NCI-H82 (cell line): Measurements from ENCODE around the gene FGD3.

Experiments
- DNase-seq: peaks from one replicate; lab custom pipeline; 2025; lab: John Stamatoyannopoulos, UW

The FGD3 gene

DNA sequence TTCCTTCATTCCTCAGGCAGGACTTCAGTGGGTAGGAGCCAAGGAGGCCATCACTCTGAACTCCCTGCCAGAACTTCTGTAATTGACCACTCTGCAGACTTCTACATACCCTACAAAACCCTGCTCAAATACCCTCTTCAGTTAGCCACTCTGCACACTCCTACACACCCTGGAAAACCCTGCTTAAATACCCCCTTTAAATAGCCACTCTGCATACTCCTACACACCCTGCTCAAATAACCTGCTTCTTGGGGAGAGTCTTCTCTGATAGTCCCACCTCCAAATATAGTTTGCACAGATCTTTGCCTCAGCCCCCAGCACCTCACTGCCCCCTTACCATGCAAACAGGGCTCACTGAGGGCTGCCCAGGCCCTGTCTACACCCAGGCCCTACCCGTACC is 130.0 kb downstream of the FGD3 start:
- no peak for DNase-seq

DNA sequence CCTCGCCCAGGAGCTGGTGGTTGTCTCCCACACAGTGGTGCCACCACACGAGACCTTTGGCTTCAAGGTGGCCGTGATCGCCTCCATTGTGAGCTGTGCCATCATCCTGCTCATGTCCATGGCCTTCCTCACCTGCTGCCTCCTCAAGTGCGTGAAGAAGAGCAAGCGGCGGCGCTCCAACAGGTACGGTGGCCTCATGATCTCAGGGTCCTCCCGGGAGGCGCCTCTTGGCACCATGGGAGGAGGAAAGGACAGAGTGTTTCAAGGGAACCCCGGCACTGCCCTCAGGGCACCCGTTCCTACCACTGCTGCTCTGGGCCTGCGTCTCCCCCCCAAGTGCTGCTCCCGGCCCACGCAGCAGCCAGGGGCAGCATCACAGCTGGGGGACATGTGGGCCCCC is 130.5 kb downstream of the FGD3 start:
- no peak for DNase-seq

DNA sequence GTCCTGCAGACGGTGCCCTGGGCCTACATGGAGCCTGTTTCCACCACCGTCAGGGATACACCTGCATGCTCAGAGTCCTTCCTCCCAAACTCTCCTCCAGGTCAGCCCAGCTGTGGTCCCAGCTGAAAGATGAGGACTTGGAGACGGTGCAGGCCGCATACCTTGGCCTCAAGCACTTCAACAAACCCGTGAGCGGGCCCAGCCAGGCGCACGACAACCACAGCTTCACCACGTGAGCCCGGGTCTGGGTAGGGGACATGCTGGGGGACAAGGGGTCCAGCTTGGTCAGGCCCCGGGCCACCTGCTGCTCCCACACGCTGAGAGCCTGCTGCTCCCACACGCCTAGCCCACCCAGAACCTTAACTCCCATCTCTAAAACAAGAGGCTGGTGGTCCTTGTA is 132.0 kb downstream of the FGD3 start:
- no peak for DNase-seq

- no peak for DNase-seq
Measured at GRCh38 chr9:93080406-93080805, 133.1 kb downstream of the FGD3 start.

- DNase-seq = no peak
Measured at GRCh38 chr9:93081081-93081529, 133.8 kb downstream of the FGD3 start.

DNA sequence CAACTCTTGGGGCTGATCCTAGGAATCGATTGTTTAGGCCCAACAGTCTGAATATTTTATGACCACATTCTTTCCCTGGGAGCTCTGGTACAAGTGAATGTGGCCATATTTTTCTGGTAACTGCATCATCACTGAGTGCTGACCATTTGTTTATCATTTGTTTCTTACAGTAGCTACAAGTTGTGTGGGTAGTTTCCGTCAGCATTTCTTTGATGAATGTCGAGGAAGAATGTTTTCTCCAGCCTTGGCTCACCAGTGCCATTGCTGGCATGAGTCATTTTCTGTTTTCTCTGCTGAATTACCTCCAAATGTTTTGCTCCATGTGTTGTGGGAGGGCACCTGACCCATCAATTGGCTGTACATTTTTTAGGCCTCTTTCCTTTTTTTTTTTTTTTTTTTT is 134.6 kb downstream of the FGD3 start:
- DNase-seq = no peak

DNA sequence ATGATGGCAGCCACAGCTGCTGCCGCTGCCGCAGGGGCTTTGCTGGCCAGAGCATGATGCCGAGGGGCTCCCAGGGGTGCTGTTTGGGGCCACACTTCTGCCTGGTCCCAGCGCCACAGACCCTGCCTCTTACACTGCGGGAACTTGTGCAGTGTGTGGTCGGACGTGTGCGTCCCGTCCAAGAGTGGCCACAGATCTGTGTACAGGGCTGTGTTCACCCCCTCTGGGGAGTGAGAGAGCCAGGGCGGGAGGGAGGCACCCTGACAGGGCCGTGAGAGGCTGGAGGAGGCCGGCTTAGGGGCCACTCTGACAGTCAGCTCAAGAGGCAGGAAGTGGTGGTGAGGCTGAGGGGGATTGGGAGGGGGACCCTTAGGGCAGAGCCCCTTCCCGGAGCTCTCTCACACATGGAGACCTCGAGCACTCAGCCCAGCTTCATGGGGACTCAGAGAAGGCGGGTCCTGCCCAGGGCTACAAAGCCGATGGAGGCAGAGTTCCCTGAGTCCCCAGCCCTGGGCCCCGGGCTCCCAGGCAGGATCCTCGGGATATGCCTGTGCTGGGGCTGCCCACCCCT is 135.6 kb downstream of the FGD3 start:
- DNase-seq = no peak

DNA sequence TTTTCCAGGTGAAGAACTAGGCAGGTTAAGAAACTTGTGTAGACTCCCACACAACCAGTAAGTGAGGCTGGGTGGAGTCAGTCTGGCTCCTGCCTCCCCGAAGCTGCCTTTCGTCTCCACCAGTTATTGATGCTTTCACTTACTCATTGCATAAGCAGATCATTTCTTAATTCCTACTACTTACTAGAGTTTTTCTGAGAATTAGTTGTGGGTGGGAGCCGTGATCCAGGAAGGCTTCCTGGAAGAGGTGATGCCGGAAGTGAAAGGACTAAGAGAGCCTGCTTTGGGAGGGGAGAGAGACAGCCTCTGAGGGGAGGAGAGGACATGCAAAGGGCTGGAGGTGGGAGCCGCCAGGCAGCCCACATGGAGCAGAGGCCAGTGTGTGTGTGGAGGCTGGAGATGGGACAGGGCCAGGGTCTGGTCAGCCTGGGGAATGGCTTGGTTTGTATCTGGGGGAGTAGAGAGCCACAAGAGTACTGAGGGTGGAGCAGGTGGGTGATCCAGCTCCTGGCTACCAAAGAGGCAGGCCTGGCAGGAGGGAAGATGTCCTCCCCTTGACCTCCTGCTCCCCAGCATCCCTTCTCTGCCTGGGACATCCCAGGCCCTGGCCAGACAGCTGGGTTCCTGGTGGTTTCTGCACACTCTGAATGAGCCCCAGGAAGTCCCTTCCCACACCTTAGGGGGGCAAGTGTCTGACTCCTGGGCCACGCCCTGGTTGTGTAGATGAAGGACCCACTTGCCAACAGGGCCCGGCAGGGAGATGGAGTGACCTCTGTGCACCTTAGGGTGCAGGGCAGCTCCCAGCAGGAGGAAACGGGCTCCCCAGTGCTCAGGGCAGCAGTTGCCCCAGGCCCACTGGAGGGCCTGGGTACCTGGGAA is 136.5 kb downstream of the FGD3 start:
- DNase-seq = no peak

DNA sequence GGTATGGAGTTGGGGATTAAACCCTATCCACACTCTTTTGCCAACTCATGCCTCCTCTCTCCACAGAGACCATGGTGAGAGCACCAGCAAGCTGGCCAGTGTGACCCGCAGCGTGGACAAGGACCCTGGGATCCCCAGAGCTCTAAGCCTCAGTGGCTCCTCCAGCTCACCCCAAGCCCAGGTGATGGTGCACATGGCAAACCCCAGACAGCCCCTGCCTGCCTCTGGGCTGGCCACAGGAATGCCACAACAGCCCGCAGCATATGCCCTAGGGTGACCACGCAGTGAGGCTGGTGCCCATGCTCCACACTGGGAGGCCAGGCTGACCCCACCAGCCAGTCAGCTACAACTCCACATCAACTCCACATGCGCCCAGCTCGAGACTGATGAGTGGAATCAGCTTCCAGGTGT is 137.2 kb downstream of the FGD3 start:
- DNase-seq = no peak

- DNase-seq = no peak
Measured at GRCh38 chr9:93085676-93086075, 138.4 kb downstream of the FGD3 start.
